ENCODE results near the gene GPR21.

DNA sequence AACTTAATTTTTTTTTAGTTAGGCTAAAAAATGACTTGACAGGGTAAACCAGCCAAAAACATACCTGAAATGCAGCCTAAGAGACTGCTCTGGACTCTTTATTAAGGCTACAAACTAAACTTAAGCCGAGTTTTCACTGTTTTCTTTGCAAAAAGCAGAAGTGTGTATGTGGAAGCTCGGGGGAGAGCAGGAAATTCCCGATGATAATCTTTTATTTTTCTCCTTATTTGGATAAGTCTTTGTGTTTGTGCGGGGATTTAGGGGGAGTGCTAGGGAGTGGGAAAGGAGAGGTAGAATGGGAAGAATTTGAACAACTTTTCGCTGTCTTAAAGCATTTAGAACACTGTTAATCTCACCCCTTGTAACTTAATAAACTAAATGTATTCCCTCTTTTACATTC lies 30.7 kb upstream of the GPR21 start:
- TF ChIP-seq POLR2A (IDR thresholded peaks at IDR 0.05): no peak
- TF ChIP-seq EP300 (IDR thresholded peaks at IDR 0.05): no peak
- TF ChIP-seq, protein P1, sequence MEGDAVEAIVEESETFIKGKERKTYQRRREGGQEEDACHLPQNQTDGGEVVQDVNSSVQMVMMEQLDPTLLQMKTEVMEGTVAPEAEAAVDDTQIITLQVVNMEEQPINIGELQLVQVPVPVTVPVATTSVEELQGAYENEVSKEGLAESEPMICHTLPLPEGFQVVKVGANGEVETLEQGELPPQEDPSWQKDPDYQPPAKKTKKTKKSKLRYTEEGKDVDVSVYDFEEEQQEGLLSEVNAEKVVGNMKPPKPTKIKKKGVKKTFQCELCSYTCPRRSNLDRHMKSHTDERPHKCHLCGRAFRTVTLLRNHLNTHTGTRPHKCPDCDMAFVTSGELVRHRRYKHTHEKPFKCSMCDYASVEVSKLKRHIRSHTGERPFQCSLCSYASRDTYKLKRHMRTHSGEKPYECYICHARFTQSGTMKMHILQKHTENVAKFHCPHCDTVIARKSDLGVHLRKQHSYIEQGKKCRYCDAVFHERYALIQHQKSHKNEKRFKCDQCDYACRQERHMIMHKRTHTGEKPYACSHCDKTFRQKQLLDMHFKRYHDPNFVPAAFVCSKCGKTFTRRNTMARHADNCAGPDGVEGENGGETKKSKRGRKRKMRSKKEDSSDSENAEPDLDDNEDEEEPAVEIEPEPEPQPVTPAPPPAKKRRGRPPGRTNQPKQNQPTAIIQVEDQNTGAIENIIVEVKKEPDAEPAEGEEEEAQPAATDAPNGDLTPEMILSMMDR (IDR thresholded peaks at IDR 0.05): no peak

Measured in suprapubic skin (tissue), 3 donors.